Lung (tissue), 12 donors: ENCODE measurements around the gene PPP6R3. TPM values are rescaled to one million over a fixed set of nuclear protein-coding genes. Genes with fewer than 3 reads are reported as not detected.

Experiments
- ATAC-seq: fragments of 200-7000 bp; cut with Tn5 transposase; one replicate; pipeline ENCODE4 v1.9.1; 2020; ENCODE audit warnings: moderate number of reproducible peaks; ENCODE audit not compliant: insufficient read depth, low FRiP score
- DNase-seq, 3 donors: peaks; one replicate each; pipeline ENCODE4 v3.0.0-alpha.2; 2013 to 2017
- H3K27ac ChIP-seq, 2 donors: one replicate each; pipeline ENCODE4 v1.5.1; 2013; ENCODE audit warnings: mild to moderate bottlenecking in 2 of 2, moderate library complexity in 2 of 2, control low read depth in 1 of 2, inconsistent platforms in 1 of 2, low read depth in 1 of 2, low read length in 1 of 2
- H3K27me3 ChIP-seq, 3 donors: one replicate each; pipeline ENCODE4 v1.5.1; 2013; ENCODE audit warnings: low read length in 2 of 3; ENCODE audit not compliant: control insufficient read depth in 3 of 3, insufficient read depth in 3 of 3
- H3K36me3 ChIP-seq, 4 donors: one replicate each; pipeline ENCODE4 v1.5.1; 2013; ENCODE audit warnings: low read length in 4 of 4, mild to moderate bottlenecking in 1 of 4, moderate library complexity in 1 of 4; ENCODE audit not compliant: control insufficient read depth in 4 of 4, insufficient read depth in 4 of 4
- H3K4me1 ChIP-seq, 5 donors: one replicate each; pipeline ENCODE4 v1.5.1; 2013; ENCODE audit warnings: low read length in 5 of 5, mild to moderate bottlenecking in 2 of 5, moderate library complexity in 1 of 5; ENCODE audit not compliant: control insufficient read depth in 5 of 5, insufficient read depth in 5 of 5
- H3K4me3 ChIP-seq: one replicate; pipeline ENCODE4 v1.5.1; 2013; ENCODE audit warnings: mild to moderate bottlenecking, control low read depth, moderate library complexity
- H3K9ac ChIP-seq, 2 donors: one replicate each; pipeline ENCODE4 v1.5.1; 2013; ENCODE audit warnings: low read length in 2 of 2, control low read depth in 1 of 2; ENCODE audit not compliant: insufficient read depth in 1 of 2
- H3K9me3 ChIP-seq, 4 donors: one replicate each; pipeline ENCODE4 v1.5.1; 2013; ENCODE audit warnings: low read length in 3 of 4, mild to moderate bottlenecking in 1 of 4, moderate library complexity in 1 of 4; ENCODE audit not compliant: control insufficient read depth in 4 of 4, insufficient read depth in 3 of 4
- CTCF ChIP-seq: IDR thresholded peaks from 2 replicates; pipeline ENCODE4 v1.5.1; 2012; ENCODE audit warnings: mild to moderate bottlenecking; ENCODE audit errors: control extremely low read depth, extremely low read depth
- WGBS, 2 donors: extraction: QIAGEN DNeasy Blood & Tissue Kit; methylation state at CpG; one replicate each; pipeline ENCODE4 v1.1.7; 2013; 5-methylcytosine and 5-hydroxymethylcytosine counted together
- polyA plus RNA-seq, 2 donors: library from polyadenylated mRNA; stranded (reverse); fragments of 200-250 nt; gene quantifications; one replicate each; pipeline ENCODE4 v1.2.1, GENCODE V29; 2013
- total RNA-seq, 2 donors: library from RNA; depleted of rRNA in 1 of 2; stranded (reverse); fragments of >200 nt in 1 of 2; gene quantifications; one replicate each; pipeline ENCODE4 v1.2.1, GENCODE V29; 2014 to 2021
- donor health status: control.
- donor health status: control.
- donor health status: Bipolar disorder and iron deficiency.
- donor health status: healthy.
- donor health status: DM: yes; HTN: yes; CAD: no.

Gene PPP6R3
- total and polyA plus RNA-seq, 4 donors = 28.5 to 217 (median 60.7) TPM

- H3K9ac ChIP-seq = no peak overlapping the region
- 53 to 56% methylated on average over 11 of the region's 11 CpGs for WGBS, 2 donors
- no peaks in the 10 kb centered on the region for H3K9me3 ChIP-seq
- TF ChIP-seq CTCF = no peak
- peaks cover 7 to 49% (median 35%) of the 10 kb centered on the region in 4 donors for H3K36me3 ChIP-seq
- no peak for ATAC-seq
- H3K27me3 ChIP-seq = no peaks in the 10 kb centered on the region
- DNase-seq = no peak
- H3K27ac ChIP-seq = peak overlapping the region; percentile 35 to 70
- no peak overlapping the region for H3K4me3 ChIP-seq
- H3K4me1 ChIP-seq = peaks cover 0 to 19% (median 8%) of the 10 kb centered on the region in 5 donors
These were observed 89.4 kb downstream of the PPP6R3 start for GRCh38 chr11:68549789-68550484.

- Histone ChIP-seq H3K9me3 (no peaks in the 10 kb centered on the region), H3K36me3 (peaks cover 10 to 51% (median 33%) of the 10 kb centered on the region in 4 donors), H3K27me3 (no peaks in the 10 kb centered on the region), H3K4me1 (peaks cover 0 to 19% (median 8%) of the 10 kb centered on the region in 5 donors), H3K27ac (peak overlapping the region in 1 of 2 donors; percentile 13), H3K4me3 (no peak overlapping the region), H3K9ac (no peak overlapping the region)
- TF ChIP-seq CTCF = no peak
- 11 to 33% methylated on average over 4 of the region's 4 CpGs for WGBS, 2 donors
- ATAC-seq (peak; percentile 47), DNase-seq (no peak)
These were observed 89.9 kb downstream of the PPP6R3 start for GRCh38 chr11:68550485-68550817.

GRCh38 chr11:68551223-68551622 lies 90.7 kb downstream of the PPP6R3 start:
- Histone ChIP-seq H3K4me3 (no peak overlapping the region), H3K27ac (no peak overlapping the region), H3K4me1 (peaks cover 0 to 19% (median 8%) of the 10 kb centered on the region in 5 donors), H3K9ac (no peak overlapping the region), H3K36me3 (peaks cover 11 to 45% (median 29%) of the 10 kb centered on the region in 4 donors), H3K9me3 (no peaks in the 10 kb centered on the region), H3K27me3 (no peaks in the 10 kb centered on the region)
- WGBS, 2 donors = 80 to 83% methylated on average over 7 of the region's 7 CpGs
- peak in 2 of 3 donors; percentile 7 to 21 for DNase-seq
- no peak for ATAC-seq
- no peak for TF ChIP-seq CTCF
